Astrocyte (in vitro differentiated cells and primary cell): ENCODE measurements around the gene IL4R.

ENCODE experiments used
- CTCF ChIP-seq: IDR thresholded peaks from 2 replicates; pipeline ENCODE4 v1.5.1; 2011; ENCODE audit warnings: low read depth, mild to moderate bottlenecking, inconsistent platforms, low read length, moderate library complexity; ENCODE audit not compliant: insufficient read depth
- EZH2 ChIP-seq: IDR thresholded peaks from 2 replicates; pipeline ENCODE4 v1.6.1; 2012; ENCODE audit warnings: mild to moderate bottlenecking, low read length, inconsistent platforms; ENCODE audit not compliant: insufficient read depth

DNA sequence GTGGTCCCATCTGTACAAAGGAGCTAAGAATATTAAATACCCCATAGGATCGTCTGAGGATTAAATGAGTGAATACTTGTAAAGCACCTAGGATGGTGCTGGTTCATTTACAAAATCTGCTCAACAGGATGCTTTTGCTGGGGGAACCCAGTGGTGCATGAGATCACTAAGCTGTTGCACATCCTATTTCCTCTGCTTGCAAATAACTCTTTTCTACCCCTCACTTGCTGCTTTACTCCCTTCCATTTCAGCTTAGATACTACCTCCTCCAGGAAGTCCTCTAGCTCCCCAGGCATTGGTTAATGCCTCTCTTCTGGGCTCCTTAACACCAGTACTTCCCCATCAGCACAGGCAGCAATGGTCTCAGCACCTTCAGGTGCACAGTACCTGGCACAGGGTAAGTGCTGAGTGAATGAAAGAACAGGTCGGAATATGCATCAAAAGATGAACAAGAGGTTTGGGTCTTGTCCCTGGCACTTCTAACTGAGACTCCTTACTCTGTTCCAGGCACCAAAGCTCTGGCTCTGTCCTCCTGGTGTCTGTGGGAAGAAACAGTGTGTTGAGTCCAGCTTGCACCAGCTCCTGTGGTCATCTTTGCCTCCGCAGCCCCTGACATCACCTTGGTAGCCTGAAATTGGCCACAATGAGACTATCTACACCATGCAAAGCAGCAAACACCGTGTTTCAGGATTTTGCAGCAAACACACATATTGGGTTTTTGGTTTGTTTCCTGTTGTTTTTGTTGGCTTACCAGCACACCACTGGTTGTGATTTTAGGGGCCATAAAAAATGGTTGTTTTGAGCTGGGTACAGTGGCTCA is 64.1 kb downstream of the IL4R start:
- no peak for TF ChIP-seq CTCF
- TF ChIP-seq EZH2: no peak
